ENCODE results near the gene PRSS33. TPM values are rescaled to one million over a fixed set of nuclear protein-coding genes. Genes with fewer than 3 reads are reported as not detected.

PRSS33 gene
- total RNA-seq, 1 donor from 2014 or later: not detected

- no peak for DNase-seq (ENCODE audit: low read depth in 2 of 2)
Observed at GRCh38 chr16:2821487-2822157, 34.3 kb upstream of the PRSS33 start.

GRCh38 chr16:2820836-2821486, 33.6 kb upstream of the PRSS33 start:
- DNase-seq (ENCODE audit: low read depth in 2 of 2): no peak

- DNase-seq (ENCODE audit: low read depth in 2 of 2): no peak
Observed at GRCh38 chr16:2819939-2820835, 32.8 kb upstream of the PRSS33 start.

GRCh38 chr16:2819179-2819938, 32.0 kb upstream of the PRSS33 start:
- no peak for DNase-seq (ENCODE audit: low read depth in 2 of 2)

GRCh38 chr16:2818272-2818876, 31.0 kb upstream of the PRSS33 start:
- DNase-seq (ENCODE audit: low read depth in 2 of 2): no peak

- no peak for DNase-seq (ENCODE audit: low read depth in 2 of 2)
Observed at GRCh38 chr16:2817340-2818271, 30.2 kb upstream of the PRSS33 start.

GRCh38 chr16:2816751-2817339, 29.5 kb upstream of the PRSS33 start, which contains the start of gene PRSS21:
TSS of gene PRSS21 (plus strand) at chr16:2817237. CDS start at chr16:2817269, 32 bp downstream.
- no peak for DNase-seq (ENCODE audit: low read depth in 2 of 2)

- DNase-seq (ENCODE audit: low read depth in 2 of 2): no peak
Observed at GRCh38 chr16:2815299-2815771, 28.0 kb upstream of the PRSS33 start.

GRCh38 chr16:2814551-2815298, 27.4 kb upstream of the PRSS33 start:
- no peak for DNase-seq (ENCODE audit: low read depth in 2 of 2)

- no peak for DNase-seq (ENCODE audit: low read depth in 2 of 2)
Observed at GRCh38 chr16:2813771-2814221, 26.4 kb upstream of the PRSS33 start.

GRCh38 chr16:2811703-2812471, 24.5 kb upstream of the PRSS33 start:
- DNase-seq (ENCODE audit: low read depth in 2 of 2): no peak

- DNase-seq (ENCODE audit: low read depth in 2 of 2): no peak
Observed at GRCh38 chr16:2810651-2811050, 23.3 kb upstream of the PRSS33 start.

- no peak for DNase-seq (ENCODE audit: low read depth in 2 of 2)
Observed at GRCh38 chr16:2809149-2809760, 21.9 kb upstream of the PRSS33 start.

GRCh38 chr16:2808181-2808580, 20.8 kb upstream of the PRSS33 start:
- no peak for DNase-seq (ENCODE audit: low read depth in 2 of 2)

- DNase-seq (ENCODE audit: low read depth in 2 of 2): no peak
Observed at GRCh38 chr16:2806286-2806685, 18.9 kb upstream of the PRSS33 start.

- DNase-seq (ENCODE audit: low read depth in 2 of 2): no peak
Observed at GRCh38 chr16:2804728-2805127, 17.4 kb upstream of the PRSS33 start.

GRCh38 chr16:2803545-2804195, 16.3 kb upstream of the PRSS33 start:
- DNase-seq (ENCODE audit: low read depth in 2 of 2): no peak

Measured in lung microvascular endothelial cell (primary cell).